ENCODE measurements around the gene CROCC2.

DNA sequence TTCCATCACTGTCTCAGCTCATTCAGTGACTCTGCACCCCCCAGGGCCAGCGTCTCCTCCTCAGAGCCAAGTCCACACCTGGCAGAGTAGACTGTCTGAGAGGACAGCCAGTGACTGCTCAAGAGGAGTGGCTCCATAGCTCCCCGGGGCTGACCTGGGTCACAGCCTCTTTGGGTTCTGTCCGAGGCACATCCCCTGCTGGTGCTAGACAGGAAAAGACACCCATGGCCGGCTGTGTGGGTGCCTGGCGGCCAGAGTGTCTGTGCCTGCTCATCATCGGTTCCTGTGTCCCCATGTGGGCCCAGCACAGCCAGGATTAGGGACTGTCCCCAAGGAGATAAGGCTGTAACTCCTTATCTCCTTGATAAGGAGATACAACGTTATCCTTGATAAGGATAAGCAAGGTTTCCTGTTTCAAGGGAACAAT lies 3.5 kb upstream of the CROCC2 start:
- TF ChIP-seq, protein P1, sequence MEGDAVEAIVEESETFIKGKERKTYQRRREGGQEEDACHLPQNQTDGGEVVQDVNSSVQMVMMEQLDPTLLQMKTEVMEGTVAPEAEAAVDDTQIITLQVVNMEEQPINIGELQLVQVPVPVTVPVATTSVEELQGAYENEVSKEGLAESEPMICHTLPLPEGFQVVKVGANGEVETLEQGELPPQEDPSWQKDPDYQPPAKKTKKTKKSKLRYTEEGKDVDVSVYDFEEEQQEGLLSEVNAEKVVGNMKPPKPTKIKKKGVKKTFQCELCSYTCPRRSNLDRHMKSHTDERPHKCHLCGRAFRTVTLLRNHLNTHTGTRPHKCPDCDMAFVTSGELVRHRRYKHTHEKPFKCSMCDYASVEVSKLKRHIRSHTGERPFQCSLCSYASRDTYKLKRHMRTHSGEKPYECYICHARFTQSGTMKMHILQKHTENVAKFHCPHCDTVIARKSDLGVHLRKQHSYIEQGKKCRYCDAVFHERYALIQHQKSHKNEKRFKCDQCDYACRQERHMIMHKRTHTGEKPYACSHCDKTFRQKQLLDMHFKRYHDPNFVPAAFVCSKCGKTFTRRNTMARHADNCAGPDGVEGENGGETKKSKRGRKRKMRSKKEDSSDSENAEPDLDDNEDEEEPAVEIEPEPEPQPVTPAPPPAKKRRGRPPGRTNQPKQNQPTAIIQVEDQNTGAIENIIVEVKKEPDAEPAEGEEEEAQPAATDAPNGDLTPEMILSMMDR (optimal IDR thresholded peaks at IDR 0.05 in 1 of 3, IDR thresholded peaks at IDR 0.05 in 1 of 3, conservative IDR thresholded peaks at IDR 0.05 in 1 of 3; ENCODE audit: extremely low read depth in 1 of 3, insufficient read depth in 2 of 3, low read length in 3 of 3), result no peak
- TF ChIP-seq EZH2 (IDR thresholded peaks at IDR 0.05; ENCODE audit: low read length), result no peak

All from keratinocyte (primary cell).